K562 (cell line): ENCODE results near the gene MTG2. TPM values are rescaled to one million over a fixed set of nuclear protein-coding genes. Genes with fewer than 3 reads are reported as not detected.
A peak's percentile ranks its signal among the peaks of the same experiment; 100 is the strongest.

ENCODE experiments used
- ADNP ChIP-seq: fragments of 200-800 bp; sonication (Bioruptor generic); IDR thresholded peaks from 2 replicates; pipeline ENCODE4 v1.6.1; 2016; ENCODE audit warnings: missing genetic modification characterization, missing compliant biosample characterization
- COPS2 ChIP-seq: fragments of 450-650 bp; conservative IDR thresholded peaks from 2 replicates; pipeline ENCODE4 v1.6.1; 2016; ENCODE audit warnings: mild to moderate bottlenecking, moderate library complexity
- EHMT2 ChIP-seq: fragments of 450-650 bp; IDR thresholded peaks from 2 replicates; pipeline ENCODE4 v1.6.1; 2018; ENCODE audit warnings: antibody characterized with exemption
- MBD2 ChIP-seq: sonication (generic); IDR thresholded peaks from 2 replicates; pipeline ENCODE4 v1.6.1; 2016; ENCODE audit warnings: low read depth, borderline replicate concordance
- NFE2 ChIP-seq: IDR thresholded peaks from 2 replicates; pipeline ENCODE4 v1.6.1; 2014; ENCODE audit warnings: antibody characterized with exemption, low read depth
- PHF21A ChIP-seq: fragments of 450-650 bp; IDR thresholded peaks from 2 replicates; pipeline ENCODE4 v1.6.1; 2017; ENCODE audit warnings: low read depth, borderline replicate concordance
- RBM15 ChIP-seq: fragments of 200-400 bp; formaldehyde crosslinking; IDR thresholded peaks from 2 replicates; pipeline ENCODE4 v1.6.1; 2018; ENCODE audit warnings: mild to moderate bottlenecking, low read length, moderate library complexity; ENCODE audit not compliant: insufficient read depth
- TEAD2 ChIP-seq: fragments of 450-650 bp; IDR thresholded peaks from 2 replicates; pipeline ENCODE4 v1.6.1; 2016; ENCODE audit warnings: missing genetic modification characterization, control low read depth, missing compliant biosample characterization
- ZNF384 ChIP-seq: IDR thresholded peaks from 2 replicates; pipeline ENCODE4 v1.6.1; 2012; ENCODE audit warnings: low read depth, low read length, improper control_type of control experiment
- ZZZ3 ChIP-seq: fragments of 450-650 bp; IDR thresholded peaks from 2 replicates; pipeline ENCODE4 v1.6.1; 2016; ENCODE audit warnings: antibody characterized with exemption, mild to moderate bottlenecking, moderate library complexity
- polyA plus RNA-seq, 8 experiments: library from polyadenylated mRNA; depleted of rRNA in 4 of 8; stranded (reverse) in 5 of 8; unstranded in 3 of 8; fragments of >200 nt; fragmentation: Nextera tagmentation in 2 of 8; fragmentation: Illumina TruSeq in 1 of 8; extraction: Ambion mirVana in 2 of 8; extraction: Trizol in 1 of 8; gene quantifications; 2 replicates each; pipeline versions ENCODE4 v1.2.1 to v1.2.3, GENCODE V29; 2011 to 2014; ENCODE audit warnings: inconsistent platforms in 1 of 8, missing spikeins in 1 of 8
- total RNA-seq, 7 experiments: library from RNA; depleted of rRNA in 6 of 7; stranded (reverse); fragments of >200 nt in 6 of 7; fragmentation: Illumina TruSeq in 2 of 7; extraction: Trizol in 2 of 7; gene quantifications; 2 replicates each; pipeline versions ENCODE4 v1.2.1 to v1.2.3, GENCODE V29; 2011 to 2021; ENCODE audit warnings: low replicate concordance in 1 of 7
- TF ChIP-seq, protein P1 (sequence below): conservative IDR thresholded peaks from 2 replicates; pipeline ENCODE4 v1.6.1; 2011; ENCODE audit warnings: low read depth, mild to moderate bottlenecking, low read length; ENCODE audit not compliant: control insufficient read depth
- TF ChIP-seq, protein P2 (sequence below): fragments of 250-450 bp; sonication (Bioruptor Pico); IDR thresholded peaks from 2 replicates; pipeline ENCODE4 v1.4.0; 2020; ENCODE audit warnings: mild to moderate bottlenecking, moderate library complexity, borderline replicate concordance
- TF ChIP-seq, protein P3 (sequence below), 2 experiments: fragments of 450-650 bp; formaldehyde crosslinking in 1 of 2; IDR thresholded peaks; 2 replicates each; pipeline versions ENCODE4 v1.4.0 to v1.6.1; 2014 to 2020; ENCODE audit warnings: mild to moderate bottlenecking in 2 of 2, borderline replicate concordance in 1 of 2, low read depth in 1 of 2
- TF ChIP-seq, protein P4 (sequence below): sonication (generic); formaldehyde crosslinking; IDR thresholded peaks from 2 replicates; pipeline ENCODE4 v1.8.0; 2022; ENCODE audit warnings: missing genetic modification reagents, mild to moderate bottlenecking, moderate library complexity, borderline replicate concordance

Gene MTG2
- total and polyA plus RNA-seq, 9 of the 15 experiments (the other 6 are each of a cell fraction or from before 2014, with no cell fraction given) = 8.7 to 67.5 (median 44.5) TPM

DNA sequence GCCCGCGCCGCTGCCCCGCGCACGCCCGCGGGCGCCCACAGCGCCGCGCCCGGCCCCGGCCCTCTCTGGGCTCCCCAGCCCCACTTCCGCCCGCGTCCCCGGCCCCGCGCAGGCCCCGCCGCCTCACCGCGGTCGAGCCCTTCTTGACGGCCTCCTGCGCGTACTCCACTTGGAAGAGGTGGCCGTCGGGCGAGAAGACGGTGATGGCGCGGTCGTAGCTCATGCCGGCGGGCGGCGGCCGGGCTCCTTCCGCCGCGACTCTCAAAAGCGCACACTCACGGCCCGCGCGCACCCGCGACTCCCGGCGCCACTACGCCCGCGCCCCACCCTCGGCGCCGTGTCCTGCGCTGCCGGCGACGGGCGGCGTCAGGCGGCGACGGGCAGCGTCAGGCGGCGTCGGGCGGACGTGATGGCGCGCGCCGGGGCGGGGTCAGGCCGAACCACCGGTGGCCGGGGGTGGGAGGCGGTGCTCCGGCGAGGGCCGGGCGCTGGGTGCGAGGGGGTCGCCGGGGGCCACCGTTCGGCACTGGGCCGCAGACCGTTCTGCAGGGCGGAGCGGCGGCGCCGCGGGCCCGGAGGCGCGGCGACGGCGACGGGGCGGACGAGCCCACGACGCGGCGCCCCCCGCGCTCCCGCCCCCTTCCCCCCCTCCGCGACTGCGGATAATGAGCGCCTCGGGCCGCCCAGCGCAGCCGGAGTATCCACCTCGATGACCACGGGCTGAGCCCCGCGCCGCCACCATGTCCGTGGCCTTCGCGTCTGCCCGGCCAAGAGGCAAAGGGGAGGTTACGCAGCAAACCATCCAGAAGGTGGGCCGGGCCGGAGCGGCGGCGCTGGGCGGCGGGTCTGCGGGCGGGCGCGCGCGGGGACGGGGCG is 39.5 kb upstream of the MTG2 start, which contains the start of the genes PSMA7 and SS18L1 (continued):
- TF ChIP-seq, protein P1, sequence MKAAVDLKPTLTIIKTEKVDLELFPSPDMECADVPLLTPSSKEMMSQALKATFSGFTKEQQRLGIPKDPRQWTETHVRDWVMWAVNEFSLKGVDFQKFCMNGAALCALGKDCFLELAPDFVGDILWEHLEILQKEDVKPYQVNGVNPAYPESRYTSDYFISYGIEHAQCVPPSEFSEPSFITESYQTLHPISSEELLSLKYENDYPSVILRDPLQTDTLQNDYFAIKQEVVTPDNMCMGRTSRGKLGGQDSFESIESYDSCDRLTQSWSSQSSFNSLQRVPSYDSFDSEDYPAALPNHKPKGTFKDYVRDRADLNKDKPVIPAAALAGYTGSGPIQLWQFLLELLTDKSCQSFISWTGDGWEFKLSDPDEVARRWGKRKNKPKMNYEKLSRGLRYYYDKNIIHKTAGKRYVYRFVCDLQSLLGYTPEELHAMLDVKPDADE = no peak
- TF ChIP-seq, protein P2, sequence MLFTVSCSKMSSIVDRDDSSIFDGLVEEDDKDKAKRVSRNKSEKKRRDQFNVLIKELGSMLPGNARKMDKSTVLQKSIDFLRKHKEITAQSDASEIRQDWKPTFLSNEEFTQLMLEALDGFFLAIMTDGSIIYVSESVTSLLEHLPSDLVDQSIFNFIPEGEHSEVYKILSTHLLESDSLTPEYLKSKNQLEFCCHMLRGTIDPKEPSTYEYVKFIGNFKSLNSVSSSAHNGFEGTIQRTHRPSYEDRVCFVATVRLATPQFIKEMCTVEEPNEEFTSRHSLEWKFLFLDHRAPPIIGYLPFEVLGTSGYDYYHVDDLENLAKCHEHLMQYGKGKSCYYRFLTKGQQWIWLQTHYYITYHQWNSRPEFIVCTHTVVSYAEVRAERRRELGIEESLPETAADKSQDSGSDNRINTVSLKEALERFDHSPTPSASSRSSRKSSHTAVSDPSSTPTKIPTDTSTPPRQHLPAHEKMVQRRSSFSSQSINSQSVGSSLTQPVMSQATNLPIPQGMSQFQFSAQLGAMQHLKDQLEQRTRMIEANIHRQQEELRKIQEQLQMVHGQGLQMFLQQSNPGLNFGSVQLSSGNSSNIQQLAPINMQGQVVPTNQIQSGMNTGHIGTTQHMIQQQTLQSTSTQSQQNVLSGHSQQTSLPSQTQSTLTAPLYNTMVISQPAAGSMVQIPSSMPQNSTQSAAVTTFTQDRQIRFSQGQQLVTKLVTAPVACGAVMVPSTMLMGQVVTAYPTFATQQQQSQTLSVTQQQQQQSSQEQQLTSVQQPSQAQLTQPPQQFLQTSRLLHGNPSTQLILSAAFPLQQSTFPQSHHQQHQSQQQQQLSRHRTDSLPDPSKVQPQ = no peak
- TF ChIP-seq, protein P3, sequence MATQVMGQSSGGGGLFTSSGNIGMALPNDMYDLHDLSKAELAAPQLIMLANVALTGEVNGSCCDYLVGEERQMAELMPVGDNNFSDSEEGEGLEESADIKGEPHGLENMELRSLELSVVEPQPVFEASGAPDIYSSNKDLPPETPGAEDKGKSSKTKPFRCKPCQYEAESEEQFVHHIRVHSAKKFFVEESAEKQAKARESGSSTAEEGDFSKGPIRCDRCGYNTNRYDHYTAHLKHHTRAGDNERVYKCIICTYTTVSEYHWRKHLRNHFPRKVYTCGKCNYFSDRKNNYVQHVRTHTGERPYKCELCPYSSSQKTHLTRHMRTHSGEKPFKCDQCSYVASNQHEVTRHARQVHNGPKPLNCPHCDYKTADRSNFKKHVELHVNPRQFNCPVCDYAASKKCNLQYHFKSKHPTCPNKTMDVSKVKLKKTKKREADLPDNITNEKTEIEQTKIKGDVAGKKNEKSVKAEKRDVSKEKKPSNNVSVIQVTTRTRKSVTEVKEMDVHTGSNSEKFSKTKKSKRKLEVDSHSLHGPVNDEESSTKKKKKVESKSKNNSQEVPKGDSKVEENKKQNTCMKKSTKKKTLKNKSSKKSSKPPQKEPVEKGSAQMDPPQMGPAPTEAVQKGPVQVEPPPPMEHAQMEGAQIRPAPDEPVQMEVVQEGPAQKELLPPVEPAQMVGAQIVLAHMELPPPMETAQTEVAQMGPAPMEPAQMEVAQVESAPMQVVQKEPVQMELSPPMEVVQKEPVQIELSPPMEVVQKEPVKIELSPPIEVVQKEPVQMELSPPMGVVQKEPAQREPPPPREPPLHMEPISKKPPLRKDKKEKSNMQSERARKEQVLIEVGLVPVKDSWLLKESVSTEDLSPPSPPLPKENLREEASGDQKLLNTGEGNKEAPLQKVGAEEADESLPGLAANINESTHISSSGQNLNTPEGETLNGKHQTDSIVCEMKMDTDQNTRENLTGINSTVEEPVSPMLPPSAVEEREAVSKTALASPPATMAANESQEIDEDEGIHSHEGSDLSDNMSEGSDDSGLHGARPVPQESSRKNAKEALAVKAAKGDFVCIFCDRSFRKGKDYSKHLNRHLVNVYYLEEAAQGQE (IDR thresholded peaks at IDR 0.05; ENCODE audit: borderline replicate concordance) = peak; percentile 91
- TF ChIP-seq, protein P3 (CRISPR knock-in tag; IDR thresholded peaks at IDR 0.05; ENCODE audit: low read depth) = no peak
- TF ChIP-seq TEAD2 (tag) (no peak), COPS2 (no peak), MBD2 (no peak), PHF21A (no peak), RBM15 (no peak), EHMT2 (no peak), ZNF384 (no peak), ZZZ3 (no peak), ADNP (tag) (no peak), NFE2 (peak; percentile 76)
- TF ChIP-seq, protein P4, sequence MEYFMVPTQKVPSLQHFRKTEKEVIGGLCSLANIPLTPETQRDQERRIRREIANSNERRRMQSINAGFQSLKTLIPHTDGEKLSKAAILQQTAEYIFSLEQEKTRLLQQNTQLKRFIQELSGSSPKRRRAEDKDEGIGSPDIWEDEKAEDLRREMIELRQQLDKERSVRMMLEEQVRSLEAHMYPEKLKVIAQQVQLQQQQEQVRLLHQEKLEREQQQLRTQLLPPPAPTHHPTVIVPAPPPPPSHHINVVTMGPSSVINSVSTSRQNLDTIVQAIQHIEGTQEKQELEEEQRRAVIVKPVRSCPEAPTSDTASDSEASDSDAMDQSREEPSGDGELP (CRISPR knock-in tag) = 0 out of 2 replicates have a peak, but pooled peaks have one; percentile 14
